Measurements from ENCODE around the gene CILP.

Gene CILP

GRCh38 chr15:65219137-65219536 lies 7.9 kb upstream of the CILP start:
- intact Hi-C loops (cut with DNase I; ENCODE audit: low total_unique reads) = no loop called here
- TF ChIP-seq, protein P1, sequence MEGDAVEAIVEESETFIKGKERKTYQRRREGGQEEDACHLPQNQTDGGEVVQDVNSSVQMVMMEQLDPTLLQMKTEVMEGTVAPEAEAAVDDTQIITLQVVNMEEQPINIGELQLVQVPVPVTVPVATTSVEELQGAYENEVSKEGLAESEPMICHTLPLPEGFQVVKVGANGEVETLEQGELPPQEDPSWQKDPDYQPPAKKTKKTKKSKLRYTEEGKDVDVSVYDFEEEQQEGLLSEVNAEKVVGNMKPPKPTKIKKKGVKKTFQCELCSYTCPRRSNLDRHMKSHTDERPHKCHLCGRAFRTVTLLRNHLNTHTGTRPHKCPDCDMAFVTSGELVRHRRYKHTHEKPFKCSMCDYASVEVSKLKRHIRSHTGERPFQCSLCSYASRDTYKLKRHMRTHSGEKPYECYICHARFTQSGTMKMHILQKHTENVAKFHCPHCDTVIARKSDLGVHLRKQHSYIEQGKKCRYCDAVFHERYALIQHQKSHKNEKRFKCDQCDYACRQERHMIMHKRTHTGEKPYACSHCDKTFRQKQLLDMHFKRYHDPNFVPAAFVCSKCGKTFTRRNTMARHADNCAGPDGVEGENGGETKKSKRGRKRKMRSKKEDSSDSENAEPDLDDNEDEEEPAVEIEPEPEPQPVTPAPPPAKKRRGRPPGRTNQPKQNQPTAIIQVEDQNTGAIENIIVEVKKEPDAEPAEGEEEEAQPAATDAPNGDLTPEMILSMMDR (IDR thresholded peaks at IDR 0.05) = no peak

DNA sequence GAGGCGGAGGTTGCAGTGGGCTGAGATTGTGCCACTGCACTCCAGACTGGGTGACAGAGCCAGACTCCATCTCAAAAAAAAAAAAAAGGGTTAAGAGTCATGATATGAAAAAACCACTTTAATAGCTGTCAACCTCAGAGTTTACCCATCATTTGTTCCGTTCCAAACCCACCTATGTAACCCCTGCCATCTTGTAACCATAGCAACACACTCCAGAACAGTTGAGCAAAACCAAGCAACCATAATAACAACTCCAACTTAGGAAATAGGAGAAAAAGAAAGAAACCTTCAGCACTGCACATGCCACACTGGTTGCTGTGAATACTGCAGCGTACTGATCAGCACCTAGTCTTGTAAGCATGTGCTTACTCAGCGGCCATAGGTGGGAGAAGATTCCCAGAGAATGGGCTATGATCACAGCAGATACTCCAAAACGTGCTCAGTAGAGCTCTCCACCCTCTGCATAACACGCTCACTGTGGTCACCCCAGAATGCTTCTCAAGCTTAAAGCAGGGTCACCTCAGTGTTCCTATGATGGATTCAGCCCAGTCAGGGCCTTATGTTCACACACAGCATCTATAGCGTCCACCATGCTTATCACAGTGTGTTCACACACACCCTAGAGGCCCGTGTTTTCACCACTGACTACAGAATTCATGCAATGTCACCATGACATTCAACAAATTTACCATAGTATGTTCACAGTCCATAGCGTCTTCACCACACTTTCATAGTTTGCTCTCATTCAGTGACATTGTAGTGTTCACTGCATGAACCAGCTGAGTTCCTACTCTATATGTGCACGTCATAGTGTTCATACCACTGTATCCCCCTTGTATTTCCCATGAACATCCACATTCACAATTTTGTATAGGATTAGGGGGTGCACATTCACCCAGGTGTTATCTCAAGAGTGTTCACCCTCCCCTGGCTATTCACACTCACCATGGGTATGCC lies 6.5 kb upstream of the CILP start:
- DNase-seq = no peak
- no peaks in the 10 kb centered on the region for H3K4me1 ChIP-seq
- no peaks in the 10 kb centered on the region for H3K36me3 ChIP-seq
- no peaks in the 10 kb centered on the region for H3K27me3 ChIP-seq
- intact Hi-C loops (cut with DNase I; ENCODE audit: low total_unique reads) = no loop called here
- H3K4me3 ChIP-seq = no peak overlapping the region
- TF ChIP-seq, protein P1 (IDR thresholded peaks at IDR 0.05) = no peak
- no peak overlapping the region for H3K27ac ChIP-seq
- H3K9me3 ChIP-seq = no peaks in the 10 kb centered on the region

More at GRCh38 chr15:65219137-65219536, 7.9 kb upstream of the CILP start:
- Histone ChIP-seq H3K27ac (no peak overlapping the region), H3K9me3 (no peaks in the 10 kb centered on the region), H3K4me1 (no peaks in the 10 kb centered on the region), H3K27me3 (no peaks in the 10 kb centered on the region), H3K36me3 (no peaks in the 10 kb centered on the region), H3K4me3 (no peak overlapping the region)
- DNase-seq = no peak

DNA sequence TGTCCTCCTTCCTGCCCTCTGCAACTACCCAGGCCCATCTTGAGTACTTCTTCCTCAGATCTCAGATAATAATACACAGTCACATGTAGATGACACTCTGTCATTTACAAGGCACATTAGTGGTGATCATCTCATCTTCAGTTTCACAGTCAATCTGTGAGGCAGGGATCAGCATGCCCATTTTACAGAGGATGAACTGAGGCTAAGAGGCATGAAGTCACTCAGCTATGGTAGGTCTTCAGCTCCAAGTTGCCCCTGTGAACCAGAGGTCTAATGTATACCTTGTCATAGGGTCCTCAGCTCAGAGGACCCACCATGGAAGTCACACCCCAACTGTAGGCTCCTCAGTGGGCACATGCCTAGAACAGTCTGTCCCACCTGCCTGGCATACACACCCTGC lies 4.2 kb upstream of the CILP start:
- no peak for DNase-seq
- TF ChIP-seq, protein P1 (IDR thresholded peaks at IDR 0.05) = no peak
- Histone ChIP-seq H3K27ac (no peak overlapping the region), H3K36me3 (no peaks in the 10 kb centered on the region), H3K27me3 (peaks cover 0 to 3% of the 10 kb centered on the region in 2 donors), H3K4me3 (no peak overlapping the region), H3K4me1 (peaks cover 0 to 6% (median 0%) of the 10 kb centered on the region in 4 donors), H3K9me3 (no peaks in the 10 kb centered on the region)
- intact Hi-C loops (cut with DNase I; ENCODE audit: low total_unique reads) = no loop called here

DNA sequence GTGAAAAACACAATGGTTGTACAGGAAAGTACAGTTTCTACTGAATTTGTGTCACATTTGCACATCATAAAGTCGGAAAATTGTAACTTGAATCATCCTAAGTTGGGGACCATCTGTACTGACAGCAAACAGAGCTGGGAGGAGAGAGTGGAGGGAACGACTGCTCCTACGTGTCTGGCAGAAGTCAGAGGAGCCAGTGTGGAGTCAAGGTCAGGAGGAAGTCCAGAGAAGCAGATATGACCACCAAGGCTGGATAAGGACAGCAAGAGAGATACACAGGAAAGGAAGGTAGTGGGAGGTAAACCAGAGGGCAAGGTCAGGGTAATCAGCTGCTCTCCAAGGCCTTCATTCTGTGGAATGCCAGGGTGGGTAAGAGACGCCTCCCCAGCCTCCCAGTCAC lies 2.7 kb upstream of the CILP start:
- H3K4me3 ChIP-seq = no peak overlapping the region
- peaks cover 0 to 3% of the 10 kb centered on the region in 2 donors for H3K27me3 ChIP-seq
- TF ChIP-seq, protein P1 (IDR thresholded peaks at IDR 0.05) = no peak
- H3K27ac ChIP-seq = no peak overlapping the region
- H3K36me3 ChIP-seq = no peaks in the 10 kb centered on the region
- H3K4me1 ChIP-seq = peaks cover 0 to 6% (median 0%) of the 10 kb centered on the region in 4 donors
- no peak for DNase-seq
- intact Hi-C loops (cut with DNase I; ENCODE audit: low total_unique reads) = loop anchor here (5.0 kb wide), 1 partner anchor 38 kb away; no protein-coding TSS in a partner anchor
- H3K9me3 ChIP-seq = no peaks in the 10 kb centered on the region

GRCh38 chr15:65213241-65213640 lies 2.0 kb upstream of the CILP start:
- peak; percentile 49 to 68 for DNase-seq
- no peaks in the 10 kb centered on the region for H3K36me3 ChIP-seq
- no peaks in the 10 kb centered on the region for H3K9me3 ChIP-seq
- H3K4me3 ChIP-seq = no peak overlapping the region
- TF ChIP-seq, protein P1 (IDR thresholded peaks at IDR 0.05) = no peak
- intact Hi-C loops (cut with DNase I; ENCODE audit: low total_unique reads) = loop anchor here (5.0 kb wide), 1 partner anchor 39 kb away; no protein-coding TSS in a partner anchor
- peaks cover 0 to 6% (median 0%) of the 10 kb centered on the region in 4 donors for H3K4me1 ChIP-seq
- no peak overlapping the region for H3K27ac ChIP-seq
- peaks cover 0 to 3% of the 10 kb centered on the region in 2 donors for H3K27me3 ChIP-seq

All from tibial artery (tissue), 4 donors.